Stimulated activated CD8-positive, alpha-beta memory T cell treated with anti-CD3 and anti-CD28 coated beads, Interleukin-4, amount 100 ng/mL, for 24 hours (primary cell): Measurements from ENCODE around the gene TNFAIP8.

Experiments used
- DNase-seq: peaks from one replicate; pipeline ENCODE4 v3.0.0-alpha.2; 2020; ENCODE audit warnings: low read depth

TNFAIP8 gene

DNA sequence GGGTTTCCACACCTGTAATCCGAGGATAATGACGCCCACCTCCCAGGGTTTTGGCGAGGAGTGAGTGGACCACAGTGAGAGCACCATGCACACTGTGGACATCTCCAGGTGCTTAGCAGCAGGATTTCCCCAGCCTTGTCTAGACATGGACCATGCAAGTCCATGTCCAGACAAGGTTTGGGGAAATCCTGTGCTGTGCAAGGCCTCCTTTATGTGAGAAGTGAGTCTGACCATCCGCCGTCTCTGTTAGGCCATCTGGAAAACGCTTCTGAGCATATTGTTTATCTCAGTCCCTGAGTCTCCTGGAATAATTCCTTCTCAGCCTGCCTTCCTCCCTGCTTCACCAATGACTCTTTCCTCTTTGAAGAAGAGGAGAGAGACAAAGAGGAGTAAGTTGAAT lies 26.2 kb upstream of the TNFAIP8 start:
- no peak for DNase-seq

DNA sequence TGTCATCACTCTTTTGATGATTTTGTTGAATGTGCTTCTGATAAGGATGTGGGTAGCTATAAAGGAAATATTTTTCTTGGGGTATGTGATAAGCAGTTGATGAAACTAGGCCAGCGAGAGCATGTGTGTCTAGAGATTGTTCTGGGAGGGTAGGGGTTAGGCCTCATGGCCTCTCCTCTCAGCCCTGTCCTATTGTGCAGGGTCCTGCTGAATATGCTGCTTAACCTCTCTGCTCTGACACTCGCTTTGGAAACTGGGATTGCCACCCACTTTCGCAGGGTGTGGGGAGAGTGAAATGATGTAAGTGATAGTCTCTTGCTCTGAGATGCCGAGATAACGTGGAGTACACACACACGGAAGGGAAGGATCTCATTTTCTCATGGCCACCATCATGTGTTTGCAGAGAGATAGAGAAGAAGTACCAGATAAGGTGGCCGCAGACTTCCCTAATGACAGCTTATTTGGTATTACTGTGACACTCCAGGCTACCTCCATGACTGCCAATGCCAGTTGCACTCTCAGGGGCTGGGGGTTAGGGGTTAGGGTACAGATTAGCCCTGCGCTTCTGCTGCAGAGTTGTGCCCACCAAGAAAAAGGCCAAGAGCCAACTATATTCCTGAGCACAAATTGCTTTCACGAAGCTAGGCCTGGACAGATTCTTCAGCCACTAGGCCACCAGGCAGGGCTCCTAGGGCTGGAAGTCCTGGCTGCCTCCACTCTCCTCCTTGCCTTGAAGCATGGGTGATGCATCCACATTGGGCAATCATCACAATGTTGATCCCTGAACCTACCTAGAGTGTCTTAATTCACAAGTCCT lies 25.2 kb upstream of the TNFAIP8 start:
- DNase-seq, result peak; percentile 37

DNA sequence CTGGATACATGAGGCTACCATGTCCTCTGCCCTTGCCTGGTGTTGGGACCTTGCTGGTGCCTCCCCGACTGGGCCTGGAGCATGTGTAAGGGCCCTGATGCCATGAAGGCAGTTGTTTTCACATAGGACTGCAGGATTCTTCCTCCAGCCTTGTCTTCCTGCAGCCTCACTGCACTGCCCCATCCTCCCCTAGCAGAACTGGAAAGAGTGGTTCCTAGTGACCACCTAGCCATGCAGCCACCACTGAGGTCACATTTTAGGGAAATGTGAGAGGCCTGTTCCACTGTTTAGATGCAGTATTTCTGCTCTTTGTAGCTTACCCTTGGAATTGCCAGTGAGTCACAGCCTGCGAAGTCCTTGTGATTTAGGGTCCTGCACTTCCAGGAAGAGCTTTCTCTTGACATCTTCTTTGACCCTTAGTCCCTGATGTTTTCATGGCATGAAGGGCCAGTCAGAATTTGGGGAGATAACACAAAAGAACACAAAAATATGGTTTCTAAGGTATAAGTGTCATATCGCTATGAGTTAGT lies 24.2 kb upstream of the TNFAIP8 start:
- DNase-seq, result no peak

DNA sequence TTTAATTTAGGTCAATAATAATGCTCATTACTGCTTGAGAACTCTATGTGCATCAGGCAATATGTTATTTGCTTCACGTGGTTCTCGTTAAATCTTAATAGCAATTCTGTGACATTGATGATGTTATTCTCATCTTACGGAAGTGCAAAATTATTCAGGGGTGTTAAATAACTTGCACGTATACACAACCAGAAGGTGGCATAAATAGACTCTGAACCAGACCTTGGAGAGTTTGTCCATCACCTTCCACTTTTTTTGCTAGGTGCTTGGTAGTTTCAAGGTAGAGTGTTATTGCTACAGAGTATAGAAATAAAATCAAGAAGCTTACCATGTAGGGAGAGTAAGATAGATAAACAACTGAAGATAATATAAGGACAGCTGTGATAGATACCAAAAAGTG lies 23.6 kb upstream of the TNFAIP8 start:
- DNase-seq, result no peak

DNA sequence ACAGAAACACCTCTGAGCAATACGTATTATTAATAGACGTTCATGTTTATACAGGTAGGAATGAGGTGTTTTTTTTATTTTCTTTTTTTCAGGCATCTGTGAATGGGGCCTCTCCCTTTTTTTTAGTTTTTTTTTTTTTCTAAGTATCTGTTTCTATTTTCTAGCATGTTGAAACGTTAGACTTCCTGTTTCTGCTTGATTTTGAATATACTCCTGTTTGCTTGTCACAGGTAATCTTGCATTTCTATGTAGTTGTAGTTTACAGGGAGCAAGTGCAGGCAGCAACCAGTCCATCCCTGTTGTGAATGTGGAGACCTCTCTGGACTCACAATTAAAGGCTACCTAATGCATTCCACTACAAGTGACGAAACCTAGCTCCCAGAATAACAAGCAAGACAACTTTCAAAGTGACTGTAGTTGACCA lies 22.8 kb upstream of the TNFAIP8 start:
- DNase-seq, result no peak

DNA sequence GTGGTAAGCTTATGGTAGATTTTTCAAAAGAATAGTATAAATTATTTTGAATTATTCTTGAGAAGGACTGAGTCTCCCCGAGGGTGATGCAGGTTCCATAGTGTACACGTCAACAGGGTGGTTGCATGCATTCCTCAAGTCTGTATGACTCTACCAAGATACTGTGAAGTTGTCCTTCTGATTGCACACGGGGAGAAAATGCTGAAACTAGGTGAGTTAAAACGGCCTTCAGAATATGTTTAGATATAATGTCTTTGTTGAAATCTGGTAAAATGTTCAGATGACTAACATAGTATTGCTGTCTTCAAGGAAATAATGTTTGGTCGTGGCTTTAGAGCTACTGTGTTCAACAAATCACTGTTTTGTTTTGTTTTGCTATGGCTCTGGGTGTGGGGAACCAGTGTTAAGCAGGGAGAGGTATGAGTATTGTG lies 22.4 kb upstream of the TNFAIP8 start:
- no peak for DNase-seq

DNA sequence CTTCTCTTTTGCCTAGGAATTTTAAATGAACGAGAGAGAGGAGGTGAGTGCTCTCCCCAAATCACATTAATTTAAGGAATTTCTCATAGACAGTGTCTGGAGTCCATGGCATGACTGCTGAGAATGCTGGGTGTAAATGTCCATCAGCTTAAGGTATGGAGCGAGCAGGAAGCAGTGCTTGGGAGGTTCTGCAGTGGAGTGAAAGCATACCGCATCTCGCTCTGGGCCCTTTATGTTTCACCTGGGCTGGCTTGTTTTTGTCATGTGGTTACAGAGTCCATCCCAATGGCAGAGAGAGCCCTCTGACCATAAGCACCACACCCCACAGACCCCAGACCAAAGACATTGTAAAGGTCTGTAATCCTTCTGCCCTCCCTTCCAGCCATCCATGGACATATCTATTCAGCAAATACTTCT lies 20.6 kb upstream of the TNFAIP8 start:
- DNase-seq, result no peak

DNA sequence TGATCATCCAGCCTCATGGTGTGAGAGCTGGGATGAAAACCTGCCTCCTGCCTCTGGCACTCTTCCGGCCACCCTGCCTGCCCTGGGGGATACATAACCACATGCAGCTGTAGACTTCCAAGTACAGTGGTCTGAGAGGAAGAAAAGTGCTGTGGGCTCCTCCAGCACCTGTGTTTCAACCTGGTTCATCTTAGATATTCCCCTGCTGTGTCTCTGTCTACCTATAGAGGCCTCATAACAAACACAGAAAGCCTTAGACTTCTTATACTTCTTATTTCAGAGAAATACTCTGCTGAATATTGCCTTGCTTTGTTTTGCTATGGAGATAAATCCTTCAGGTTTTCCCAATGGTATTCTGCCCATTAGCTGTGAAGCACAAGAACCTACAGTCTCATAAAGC lies 19.6 kb upstream of the TNFAIP8 start:
- no peak for DNase-seq

DNA sequence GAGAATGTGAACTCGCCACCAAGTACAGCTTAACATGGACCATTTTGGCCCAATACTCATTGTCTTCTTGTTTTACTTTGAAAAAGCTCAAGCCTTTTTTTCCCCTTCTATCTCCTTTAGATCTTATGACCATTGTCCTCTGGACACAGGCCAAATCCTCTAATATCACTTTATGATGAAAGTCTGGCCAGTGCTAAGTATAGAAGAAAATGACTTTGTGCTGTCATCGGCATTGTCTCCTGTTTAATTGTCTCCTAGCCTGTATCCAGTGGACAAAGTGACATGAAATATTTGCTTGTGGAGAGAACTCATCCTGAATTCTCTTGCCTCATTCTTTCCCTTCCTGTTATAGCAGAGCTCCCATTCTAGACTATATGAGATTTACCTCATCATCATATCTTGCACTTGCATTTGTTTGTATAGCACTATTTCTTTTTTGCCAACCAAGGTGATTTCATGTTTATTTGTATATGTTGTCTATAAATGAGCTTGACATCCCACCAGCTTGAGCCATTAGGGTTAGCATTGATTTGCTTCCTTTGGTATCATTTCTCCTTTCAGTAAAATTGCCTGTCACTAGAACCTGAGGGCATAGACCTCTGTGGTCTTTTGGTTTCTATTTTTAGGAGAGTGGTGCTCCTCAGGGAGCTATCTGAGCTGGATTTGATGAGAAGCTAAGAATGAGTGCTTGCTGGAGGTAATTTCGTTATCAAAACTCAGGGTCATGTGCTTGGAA lies 18.8 kb upstream of the TNFAIP8 start:
- DNase-seq, result no peak

DNA sequence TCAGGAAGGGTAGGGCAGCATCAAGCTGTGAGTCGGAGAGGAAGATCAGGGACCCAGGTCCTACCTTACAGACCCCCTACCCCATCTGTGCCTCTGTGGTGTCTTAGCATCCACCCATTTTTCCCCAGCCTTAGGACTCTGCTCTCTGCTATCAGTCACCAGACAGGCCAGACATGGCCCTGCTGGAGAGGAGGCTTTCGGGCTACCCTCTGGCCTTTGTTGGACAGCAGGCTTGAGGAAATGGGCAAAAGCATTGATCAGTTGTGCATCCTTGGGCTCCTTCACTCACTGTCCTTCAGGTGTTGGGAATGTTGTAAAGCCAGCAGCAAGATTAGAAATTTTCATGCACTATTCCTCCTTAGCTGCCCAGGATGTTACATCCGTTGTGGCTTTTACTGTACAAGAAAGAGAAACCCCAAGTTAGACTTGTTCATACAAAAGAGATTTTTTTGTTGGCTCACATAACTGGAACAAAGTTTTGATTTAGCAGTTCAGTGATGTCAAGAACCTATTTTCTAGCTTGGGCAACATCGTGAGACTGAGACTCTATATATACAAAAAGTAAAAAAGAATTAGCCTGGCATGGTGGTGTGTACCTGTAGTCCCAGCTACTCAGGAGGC lies 17.4 kb upstream of the TNFAIP8 start:
- DNase-seq, result no peak

DNA sequence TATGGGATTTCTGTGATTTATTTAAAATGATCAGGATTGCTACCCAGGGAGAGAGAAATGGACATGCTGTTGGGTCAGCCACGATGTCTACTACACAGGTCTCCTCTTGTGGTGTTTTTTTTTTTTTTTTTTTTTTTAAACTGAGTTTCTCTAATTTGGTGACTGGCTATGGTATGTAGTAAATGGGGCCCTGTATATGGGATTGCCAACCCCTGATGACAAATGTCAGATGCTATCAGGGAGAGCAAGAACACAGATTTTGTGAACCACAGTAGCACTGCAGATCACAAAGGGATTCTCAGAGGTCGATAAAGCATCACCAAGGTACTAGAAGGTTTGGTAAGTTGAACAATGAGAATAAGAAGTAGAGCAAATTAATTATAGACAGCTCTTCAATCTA lies 16.5 kb upstream of the TNFAIP8 start:
- no peak for DNase-seq

DNA sequence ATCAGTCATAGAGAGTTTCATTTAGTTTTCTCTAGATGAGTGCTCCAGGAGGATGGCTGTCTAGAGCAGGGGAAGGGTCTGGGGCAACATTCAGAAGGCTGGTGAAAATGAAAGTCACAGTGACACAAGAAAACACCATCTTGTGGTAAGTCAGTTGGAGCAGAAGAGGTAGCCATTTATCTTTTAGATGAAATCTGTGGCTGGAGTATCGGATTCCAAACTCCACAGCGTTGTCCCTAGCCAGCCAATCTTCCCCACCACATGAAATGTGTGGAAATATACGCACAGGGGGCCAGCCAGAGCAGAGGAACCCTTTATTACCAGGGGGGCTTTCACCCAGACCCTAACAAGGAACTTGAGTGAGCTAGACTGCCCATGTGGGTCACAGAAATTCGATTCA lies 15.9 kb upstream of the TNFAIP8 start:
- DNase-seq, result no peak

DNA sequence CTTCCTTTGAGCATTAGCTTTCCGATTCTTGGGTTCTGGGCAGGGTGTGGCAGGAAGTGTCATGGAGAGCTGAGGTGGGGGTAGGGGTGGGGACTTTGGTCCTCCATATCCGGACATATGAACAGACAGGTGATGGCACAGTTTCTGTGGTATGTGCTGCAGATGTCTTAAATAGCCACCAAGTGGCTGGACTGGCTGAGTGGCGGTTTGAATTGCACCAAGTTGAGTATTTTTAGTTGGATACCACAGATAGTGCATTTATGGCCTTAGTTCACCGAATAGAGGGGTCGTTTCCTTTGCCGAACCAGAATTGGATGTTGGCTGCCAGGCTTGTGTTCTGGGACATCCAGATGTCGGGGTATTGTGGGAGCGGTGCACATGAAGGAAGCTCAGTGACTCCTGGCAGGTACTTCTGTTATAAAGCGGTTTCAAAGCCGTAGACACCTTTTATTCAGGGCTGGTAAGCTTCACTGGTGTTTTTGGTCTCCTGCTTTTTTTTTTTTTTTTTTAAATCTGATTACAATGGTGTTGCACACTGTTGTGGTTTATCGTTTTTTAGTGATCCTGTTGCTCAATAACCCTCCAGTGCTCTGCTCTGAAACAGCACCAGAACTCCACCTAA lies 15.1 kb upstream of the TNFAIP8 start:
- DNase-seq, result no peak

DNA sequence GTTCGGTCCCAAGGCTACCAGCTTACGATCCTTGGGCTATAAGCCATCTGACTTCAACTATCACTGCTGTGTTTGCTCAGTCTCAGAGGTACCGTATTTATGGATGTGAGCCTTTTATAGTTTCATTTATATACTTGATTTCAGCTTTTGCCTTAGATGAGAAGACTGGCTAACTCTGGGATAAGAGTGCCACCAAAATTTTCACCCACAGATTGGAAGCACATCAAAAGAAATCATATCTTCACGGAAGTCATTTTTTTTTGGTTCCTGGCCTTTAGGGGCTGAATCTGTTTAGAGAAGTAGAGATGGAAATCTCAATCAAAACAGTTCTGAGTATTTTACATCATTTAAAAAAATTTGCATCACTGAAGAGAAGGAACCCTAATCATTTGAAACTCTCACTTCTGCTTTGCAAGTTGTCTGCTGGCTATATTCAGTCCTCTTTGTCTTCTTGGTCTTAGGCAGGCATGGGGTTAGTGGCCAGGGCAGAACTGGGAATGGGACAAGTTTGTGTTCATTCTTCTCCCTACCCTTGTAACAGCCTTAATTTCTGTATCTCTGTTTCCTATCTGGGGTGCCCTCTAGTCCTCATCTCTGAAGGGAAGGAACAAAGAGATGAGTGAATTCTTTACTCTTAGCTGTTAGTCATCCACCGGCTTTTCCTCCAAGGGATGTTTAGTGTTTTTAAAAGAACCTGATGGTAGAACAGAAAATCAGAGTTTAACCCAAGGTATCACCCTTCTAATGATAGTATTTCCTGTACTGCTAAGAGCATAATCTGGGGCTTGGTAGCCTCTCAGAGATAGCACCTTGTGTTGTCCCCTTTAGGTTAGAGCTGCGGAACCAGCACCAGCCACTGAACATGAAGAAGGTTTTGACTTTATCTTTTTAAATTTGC lies 14.1 kb upstream of the TNFAIP8 start:
- DNase-seq, result no peak

DNA sequence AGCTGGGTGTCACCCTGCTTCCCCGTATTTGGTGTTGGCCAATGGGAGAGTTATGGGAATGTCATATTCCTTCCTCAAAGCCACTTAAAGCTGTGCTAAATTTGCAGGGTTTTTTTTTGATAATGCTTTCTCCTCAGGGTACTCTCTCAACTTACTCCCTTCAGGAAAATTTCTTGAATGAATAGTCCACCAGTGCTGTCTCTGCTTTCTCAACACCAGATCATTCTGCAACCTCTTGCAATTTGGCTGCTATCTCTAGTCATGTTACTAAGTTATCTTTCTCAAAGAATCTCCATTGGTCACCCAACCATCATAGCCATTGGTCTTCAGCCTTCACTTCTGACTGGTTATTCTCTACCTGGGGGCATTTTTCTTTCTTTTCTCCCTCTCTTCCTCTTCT lies 13.4 kb upstream of the TNFAIP8 start:
- no peak for DNase-seq

DNA sequence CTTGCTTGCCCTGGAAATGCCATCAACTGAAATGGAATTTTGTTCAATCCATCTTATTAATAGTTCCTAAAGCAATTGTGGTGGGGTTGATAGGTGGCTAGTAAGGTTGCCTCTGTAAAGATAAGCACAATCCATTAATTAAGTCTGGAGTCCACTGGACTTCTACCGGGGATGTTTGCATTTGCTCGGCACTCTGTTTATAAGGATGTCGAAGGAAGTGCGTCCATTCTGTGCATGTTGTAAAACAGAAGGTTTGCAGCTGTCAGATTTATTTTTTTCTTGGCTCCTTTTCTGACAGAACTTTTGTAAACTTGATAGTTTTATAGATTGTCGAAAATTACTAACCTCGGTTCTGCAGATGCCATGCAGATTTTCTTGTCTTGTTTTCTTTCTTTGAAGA lies 12.8 kb upstream of the TNFAIP8 start:
- no peak for DNase-seq

DNA sequence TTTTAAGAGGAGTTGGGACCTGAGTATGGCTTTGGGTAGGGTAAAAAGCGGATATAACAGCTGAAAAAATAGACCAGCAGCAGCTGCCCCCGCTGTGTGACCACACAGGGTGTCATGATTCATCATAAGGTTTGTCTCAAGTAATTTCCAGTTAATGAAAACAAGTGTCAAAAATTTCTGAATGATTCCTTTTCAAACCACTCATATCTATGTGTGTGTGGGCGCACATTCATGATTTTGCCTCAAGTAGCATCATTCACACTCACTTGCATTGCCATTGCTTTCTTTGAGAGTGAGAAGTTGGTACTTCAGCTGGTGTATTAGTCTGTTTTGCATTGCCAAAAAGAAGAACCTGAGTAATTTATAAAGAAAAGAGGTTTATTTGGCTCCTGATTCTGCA lies 12.1 kb upstream of the TNFAIP8 start:
- DNase-seq, result peak; percentile 45

DNA sequence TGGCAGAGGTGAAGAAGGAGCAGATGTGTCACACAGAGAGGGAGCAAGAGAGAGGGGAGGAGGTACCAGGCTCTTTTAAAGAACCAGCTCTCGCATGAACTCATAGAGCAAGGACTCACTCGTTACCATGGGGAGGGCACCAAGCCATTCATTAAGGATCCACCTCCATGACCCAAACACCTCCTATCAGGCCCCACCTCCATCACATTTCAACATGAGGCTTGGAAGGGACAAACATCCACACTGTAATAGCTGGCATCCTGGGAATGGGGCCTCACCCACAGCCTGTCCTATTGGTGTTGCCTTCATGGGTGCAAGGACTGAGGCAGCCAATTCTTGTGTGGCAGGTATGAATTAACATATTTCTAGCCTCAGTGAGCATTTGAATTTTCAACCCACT lies 11.6 kb upstream of the TNFAIP8 start:
- no peak for DNase-seq

DNA sequence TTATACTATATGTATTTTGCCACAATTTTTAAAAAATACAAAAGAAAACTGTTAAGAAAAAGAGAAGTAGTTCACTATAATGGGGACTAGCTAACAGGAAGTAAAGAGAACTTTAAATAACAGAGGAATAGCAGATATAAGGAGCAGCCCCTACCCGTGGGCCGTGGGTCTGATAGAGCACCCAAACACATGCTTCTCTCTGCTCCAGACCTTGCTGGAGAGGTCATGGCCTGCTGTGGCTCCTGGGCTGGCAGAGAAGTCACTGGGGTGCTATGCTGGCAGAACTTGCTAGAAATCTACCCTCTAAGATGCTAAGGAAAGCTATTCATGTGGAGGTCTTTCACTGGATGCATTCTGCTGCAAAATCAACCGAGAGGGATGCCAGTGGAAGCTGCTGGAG lies 10.0 kb upstream of the TNFAIP8 start:
- no peak for DNase-seq

DNA sequence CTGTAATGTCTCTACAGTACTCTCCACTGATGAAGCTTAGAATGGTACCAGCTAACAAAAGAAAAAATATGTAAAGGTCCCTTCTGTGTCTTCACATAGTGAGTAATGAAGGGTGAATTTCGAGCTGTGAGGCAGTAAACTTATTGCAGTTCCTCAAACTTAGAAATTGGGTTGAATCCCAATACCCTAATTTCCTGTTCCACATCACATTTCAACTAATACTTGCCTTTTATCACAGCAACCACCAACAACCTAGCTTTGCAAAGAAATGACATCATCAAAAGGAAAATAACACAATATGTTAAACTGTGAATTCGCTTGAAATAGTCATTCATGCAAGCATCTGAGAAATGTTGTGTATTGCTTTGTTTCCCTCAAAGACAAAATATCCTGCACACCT lies 9.4 kb upstream of the TNFAIP8 start:
- no peak for DNase-seq

DNA sequence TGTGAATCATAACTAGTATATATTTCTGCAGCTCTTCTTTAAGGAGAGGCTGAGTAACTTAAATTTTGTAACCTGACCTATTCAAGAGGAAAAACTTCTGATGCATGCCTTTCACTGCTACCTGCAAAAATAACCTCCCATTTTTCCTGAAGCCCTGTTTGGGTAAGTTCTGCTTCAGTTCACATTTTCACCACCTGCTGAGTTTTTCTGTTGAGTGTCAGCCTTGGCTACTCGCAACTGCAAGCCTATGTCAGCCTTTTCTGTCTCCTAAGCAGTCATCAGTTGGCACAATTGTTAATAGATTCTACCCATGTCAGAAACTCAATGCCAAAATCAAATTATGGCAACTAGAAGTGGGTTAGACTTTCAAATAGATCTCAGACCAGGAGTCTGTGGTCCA lies 8.2 kb upstream of the TNFAIP8 start:
- no peak for DNase-seq
